ENCODE data around the gene C1orf87. TPM values are rescaled to one million over a fixed set of nuclear protein-coding genes. Genes with fewer than 3 reads are reported as not detected.
A peak's percentile ranks its signal among the peaks of the same experiment; 100 is the strongest.

C1orf87 gene
- total RNA-seq, 1 experiment from 2014 or later, result not detected

- DNase-seq (ENCODE audit: low read depth), result no peak
Observed at GRCh38 chr1:59948990-59949389, 124.6 kb downstream of the C1orf87 start.

GRCh38 chr1:59947047-59947938, 126.3 kb downstream of the C1orf87 start:
- DNase-seq (ENCODE audit: low read depth), result peak; percentile 67

GRCh38 chr1:59945790-59946189, 127.8 kb downstream of the C1orf87 start:
- no peak for DNase-seq (ENCODE audit: low read depth)

Other genes with a start within 250 kb of the C1orf87 start
- 4.2 and 4.7 TPM in 2 replicates for gene CYP2J2, start 147.0 kb downstream of the C1orf87 start, total RNA-seq (2014; rRNA removed; shearing (Covaris generic))

All from Daoy (cell line).